ENCODE measurements around the gene UBAP2.
A peak's percentile ranks its signal among the peaks of the same experiment; 100 is the strongest.

Gene UBAP2

DNA sequence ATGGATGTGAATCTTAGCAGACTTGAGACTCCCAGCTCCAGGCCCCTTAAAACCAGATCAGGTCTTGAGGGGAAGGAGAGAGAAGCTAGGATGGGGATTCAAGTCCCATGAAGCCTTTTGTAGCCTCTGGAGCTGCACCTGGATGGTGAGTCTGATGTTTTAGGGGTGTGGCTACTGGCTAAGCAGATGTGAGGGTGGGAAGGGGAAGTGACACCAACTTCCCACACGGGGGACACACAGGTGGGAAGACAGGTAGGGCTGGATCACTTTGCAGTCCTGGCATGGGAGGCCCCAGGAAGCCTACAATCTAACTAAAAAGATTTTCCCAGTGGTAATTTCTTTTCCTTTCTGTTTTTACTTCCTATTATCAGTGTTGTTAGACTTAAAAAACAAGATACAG, 38.7 kb upstream of the UBAP2 start:
- DNase-seq (ENCODE audit: extremely low read depth, low read depth): no peak
- TF ChIP-seq, protein P1, sequence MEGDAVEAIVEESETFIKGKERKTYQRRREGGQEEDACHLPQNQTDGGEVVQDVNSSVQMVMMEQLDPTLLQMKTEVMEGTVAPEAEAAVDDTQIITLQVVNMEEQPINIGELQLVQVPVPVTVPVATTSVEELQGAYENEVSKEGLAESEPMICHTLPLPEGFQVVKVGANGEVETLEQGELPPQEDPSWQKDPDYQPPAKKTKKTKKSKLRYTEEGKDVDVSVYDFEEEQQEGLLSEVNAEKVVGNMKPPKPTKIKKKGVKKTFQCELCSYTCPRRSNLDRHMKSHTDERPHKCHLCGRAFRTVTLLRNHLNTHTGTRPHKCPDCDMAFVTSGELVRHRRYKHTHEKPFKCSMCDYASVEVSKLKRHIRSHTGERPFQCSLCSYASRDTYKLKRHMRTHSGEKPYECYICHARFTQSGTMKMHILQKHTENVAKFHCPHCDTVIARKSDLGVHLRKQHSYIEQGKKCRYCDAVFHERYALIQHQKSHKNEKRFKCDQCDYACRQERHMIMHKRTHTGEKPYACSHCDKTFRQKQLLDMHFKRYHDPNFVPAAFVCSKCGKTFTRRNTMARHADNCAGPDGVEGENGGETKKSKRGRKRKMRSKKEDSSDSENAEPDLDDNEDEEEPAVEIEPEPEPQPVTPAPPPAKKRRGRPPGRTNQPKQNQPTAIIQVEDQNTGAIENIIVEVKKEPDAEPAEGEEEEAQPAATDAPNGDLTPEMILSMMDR (IDR thresholded peaks at IDR 0.05; ENCODE audit: low read depth, low read length, missing control alignments): no peak

DNA sequence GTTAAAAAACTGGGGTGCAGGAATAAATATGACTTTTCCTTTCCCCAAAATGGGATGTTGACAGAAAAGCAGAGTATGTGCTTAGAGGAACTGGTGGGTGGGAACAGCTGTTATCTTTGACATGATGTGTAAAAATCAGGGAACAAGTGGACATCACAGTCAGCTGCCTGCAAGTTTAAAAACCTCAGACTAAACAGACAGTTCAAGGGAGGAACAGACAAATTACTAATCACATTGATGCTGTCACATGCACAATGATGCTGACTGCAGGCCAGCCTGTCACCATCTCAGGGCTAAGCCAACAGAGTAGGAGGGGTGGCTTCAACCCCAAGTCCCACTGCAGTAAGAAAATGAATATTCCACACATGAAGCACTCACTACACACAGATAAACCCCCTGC, 38.2 kb upstream of the UBAP2 start:
- DNase-seq (ENCODE audit: extremely low read depth, low read depth): no peak
- no peak overlapping the region for H3K4me3 ChIP-seq (replicated peaks; ENCODE audit: low read depth, low read length)
- TF ChIP-seq, protein P1 (IDR thresholded peaks at IDR 0.05; ENCODE audit: low read depth, low read length, missing control alignments): no peak

More for the DNA sequence above, 38.7 kb upstream of the UBAP2 start:
- no peak overlapping the region for H3K4me3 ChIP-seq (replicated peaks; ENCODE audit: low read depth, low read length)

- DNase-seq (ENCODE audit: extremely low read depth, low read depth): no peak
- TF ChIP-seq, protein P1 (IDR thresholded peaks at IDR 0.05; ENCODE audit: low read depth, low read length, missing control alignments): no peak
- no peak overlapping the region for H3K4me3 ChIP-seq (replicated peaks; ENCODE audit: low read depth, low read length)
These were observed 37.2 kb upstream of the UBAP2 start for GRCh38 chr9:34085581-34086500.

- TF ChIP-seq, protein P1 (IDR thresholded peaks at IDR 0.05; ENCODE audit: low read depth, low read length, missing control alignments): no peak
- DNase-seq (ENCODE audit: extremely low read depth, low read depth): no peak
- H3K4me3 ChIP-seq (replicated peaks; ENCODE audit: low read depth, low read length): no peak overlapping the region
These were observed 35.9 kb upstream of the UBAP2 start for GRCh38 chr9:34084562-34084961.

DNA sequence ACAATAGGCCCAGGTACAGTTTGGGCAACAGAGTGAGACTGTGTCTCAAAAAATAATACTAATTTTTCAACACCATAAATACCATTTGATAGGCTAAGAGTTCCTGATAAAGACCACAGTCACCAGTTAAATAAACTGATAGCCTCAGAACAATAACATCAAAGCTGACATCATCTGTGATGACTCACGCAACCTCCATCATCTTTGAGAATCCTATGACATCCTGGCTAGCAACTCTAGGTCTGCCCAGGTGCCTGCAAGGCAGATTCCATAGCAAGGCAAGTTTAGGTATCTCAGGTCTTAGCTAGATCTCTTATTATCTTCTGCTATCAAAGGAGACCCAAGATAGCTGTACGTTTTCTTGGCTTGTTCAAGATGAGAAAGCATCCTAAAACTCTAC, 30.5 kb upstream of the UBAP2 start:
- H3K4me3 ChIP-seq (replicated peaks; ENCODE audit: low read depth, low read length): no peak overlapping the region
- DNase-seq (ENCODE audit: extremely low read depth, low read depth): no peak
- TF ChIP-seq, protein P1 (IDR thresholded peaks at IDR 0.05; ENCODE audit: low read depth, low read length, missing control alignments): no peak

GRCh38 chr9:34072868-34073590, 24.3 kb upstream of the UBAP2 start:
- no peak overlapping the region for H3K4me3 ChIP-seq (replicated peaks; ENCODE audit: low read depth, low read length)
- TF ChIP-seq, protein P1 (IDR thresholded peaks at IDR 0.05; ENCODE audit: low read depth, low read length, missing control alignments): no peak
- peak; percentile 83 for DNase-seq (ENCODE audit: extremely low read depth, low read depth)

Measured in HFF-Myc (cell line).